WI38 (cell line): ENCODE measurements around the gene GDA.

Experiments used
- H3K4me3 ChIP-seq: 2 replicates; pipeline ENCODE4 v1.5.1; 2011; ENCODE audit warnings: low read depth, mild to moderate bottlenecking, control low read depth, low read length
- CTCF ChIP-seq: IDR thresholded peaks from 2 replicates; pipeline ENCODE4 v1.5.1; 2012; ENCODE audit warnings: low read depth, mild to moderate bottlenecking, control low read depth, low read length

The GDA gene

DNA sequence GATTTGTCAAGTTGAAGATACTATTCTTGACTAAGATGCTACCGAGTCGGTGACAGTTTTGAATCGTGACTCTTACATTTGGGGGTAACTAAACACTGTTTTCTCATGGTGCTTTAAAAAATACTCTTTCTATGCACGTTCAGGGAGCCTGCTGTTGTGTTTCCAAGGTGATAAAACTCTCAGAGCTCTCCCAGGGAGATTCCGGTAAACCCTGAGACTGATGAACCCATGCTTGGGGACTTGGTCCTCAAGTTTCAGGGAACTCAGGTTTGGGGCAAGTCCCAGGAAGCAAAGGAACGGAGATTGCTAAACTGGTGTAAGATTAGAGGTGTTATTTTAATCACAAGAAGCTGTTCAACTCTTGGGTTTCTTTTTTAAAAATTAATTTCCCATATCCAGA is 1.4 kb downstream of the GDA start:
- no peak for TF ChIP-seq CTCF
- H3K4me3 ChIP-seq = no peak overlapping the region

- no peak overlapping the region for H3K4me3 ChIP-seq
- no peak for TF ChIP-seq CTCF
These were observed 1.9 kb downstream of the GDA start for GRCh38 chr9:72151104-72151503.

- no peak overlapping the region for H3K4me3 ChIP-seq
- no peak for TF ChIP-seq CTCF
These were observed 5.4 kb downstream of the GDA start for GRCh38 chr9:72154468-72155285.

GRCh38 chr9:72155301-72155700 is 6.1 kb downstream of the GDA start:
- no peak for TF ChIP-seq CTCF
- no peak overlapping the region for H3K4me3 ChIP-seq

DNA sequence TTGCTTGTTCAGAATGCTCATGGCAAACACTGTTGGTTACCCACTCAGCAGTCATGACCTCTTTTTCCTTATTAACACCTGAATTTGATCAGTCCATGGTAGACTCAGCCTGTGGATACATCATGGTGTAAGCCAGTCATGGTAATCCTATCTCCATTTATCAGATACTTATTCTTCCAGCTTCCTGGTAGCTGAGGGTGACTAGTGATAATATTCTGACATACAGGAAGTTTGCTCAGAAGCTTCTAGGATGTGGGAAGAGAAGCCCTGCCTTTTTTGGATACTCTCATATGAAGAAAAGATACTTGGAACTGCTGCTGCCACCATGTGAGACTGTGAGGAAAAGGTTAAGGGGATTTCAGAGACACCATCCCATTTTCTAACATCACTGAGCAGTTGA is 7.3 kb downstream of the GDA start:
- no peak for TF ChIP-seq CTCF
- H3K4me3 ChIP-seq = no peak overlapping the region

GRCh38 chr9:72158680-72159079 is 9.4 kb downstream of the GDA start:
- TF ChIP-seq CTCF = no peak
- H3K4me3 ChIP-seq = no peak overlapping the region

- TF ChIP-seq CTCF = no peak
- H3K4me3 ChIP-seq = no peak overlapping the region
These were observed 11.3 kb downstream of the GDA start for GRCh38 chr9:72160446-72161123.
